HG03469 (cell line): ENCODE results near the gene THSD4.

Experiments
- ATAC-seq: cut with Tn5 transposase; IDR thresholded peaks from one replicate; pipeline ENCODE4 v1.9.1; 2021; ENCODE audit warnings: mild to moderate bottlenecking, moderate library complexity, moderate number of reproducible peaks; ENCODE audit not compliant: unreplicated experiment

Gene THSD4

DNA sequence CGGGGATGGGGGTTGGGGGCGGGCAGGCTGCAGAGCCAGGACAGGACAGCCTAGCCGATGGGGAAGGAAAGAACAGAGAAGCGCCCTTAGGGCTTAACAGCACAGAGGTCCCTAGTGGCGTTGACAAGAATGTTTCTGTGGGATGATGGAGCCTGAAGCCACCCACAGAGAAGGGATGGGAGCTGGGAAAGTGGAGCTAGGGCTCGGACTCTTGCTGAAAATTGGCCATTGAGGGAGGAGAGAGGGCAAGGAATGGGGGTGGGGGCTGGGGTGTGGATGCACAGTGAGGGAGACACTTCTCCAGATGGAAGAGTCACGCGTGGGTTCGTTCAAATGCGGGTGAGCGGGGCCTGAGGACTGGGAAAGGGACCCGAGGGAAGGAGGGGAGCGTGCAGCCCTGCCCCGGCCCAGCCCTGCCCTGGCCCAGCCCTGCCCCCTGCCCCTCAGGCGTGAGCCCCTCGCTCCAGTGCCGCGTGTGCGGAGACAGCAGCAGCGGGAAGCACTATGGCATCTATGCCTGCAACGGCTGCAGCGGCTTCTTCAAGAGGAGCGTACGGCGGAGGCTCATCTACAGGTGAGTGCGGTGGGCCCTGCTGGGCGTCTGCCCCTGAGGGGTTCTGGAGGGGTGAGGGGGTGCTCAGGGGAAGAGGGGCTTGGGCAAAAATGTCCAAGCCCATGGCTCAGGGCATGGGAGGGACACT, 695.9 kb downstream of the THSD4 start:
- ATAC-seq, result no peak

DNA sequence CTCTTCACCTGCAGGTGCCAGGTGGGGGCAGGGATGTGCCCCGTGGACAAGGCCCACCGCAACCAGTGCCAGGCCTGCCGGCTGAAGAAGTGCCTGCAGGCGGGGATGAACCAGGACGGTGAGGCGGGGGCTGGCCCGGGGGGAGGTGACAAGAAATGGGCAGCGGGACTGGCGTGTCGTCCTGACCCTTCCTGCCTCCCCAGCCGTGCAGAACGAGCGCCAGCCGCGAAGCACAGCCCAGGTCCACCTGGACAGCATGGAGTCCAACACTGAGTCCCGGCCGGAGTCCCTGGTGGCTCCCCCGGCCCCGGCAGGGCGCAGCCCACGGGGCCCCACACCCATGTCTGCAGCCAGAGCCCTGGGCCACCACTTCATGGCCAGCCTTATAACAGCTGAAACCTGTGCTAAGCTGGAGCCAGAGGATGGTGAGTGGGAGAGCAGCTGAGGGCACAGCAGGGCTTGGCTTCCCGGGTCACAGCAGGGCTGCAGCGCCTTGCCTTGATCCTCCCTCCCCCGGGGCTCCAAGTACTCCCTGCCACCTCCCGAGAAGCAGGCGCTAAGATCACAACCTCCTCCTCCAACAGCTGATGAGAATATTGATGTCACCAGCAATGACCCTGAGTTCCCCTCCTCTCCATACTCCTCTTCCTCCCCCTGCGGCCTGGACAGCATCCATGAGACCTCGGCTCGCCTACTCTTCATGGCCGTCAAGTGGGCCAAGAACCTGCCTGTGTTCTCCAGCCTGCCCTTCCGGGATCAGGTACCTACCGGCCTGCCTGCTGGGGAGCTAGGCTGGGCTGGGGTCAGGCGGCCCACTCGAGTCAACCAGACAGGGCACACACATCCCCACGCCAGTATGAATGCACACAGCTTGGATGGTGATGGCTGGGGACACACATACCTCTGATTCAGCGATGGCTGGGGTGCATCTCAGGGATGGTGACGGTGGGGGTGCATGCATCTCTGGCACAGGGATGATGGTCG, 696.8 kb downstream of the THSD4 start:
- no peak for ATAC-seq

DNA sequence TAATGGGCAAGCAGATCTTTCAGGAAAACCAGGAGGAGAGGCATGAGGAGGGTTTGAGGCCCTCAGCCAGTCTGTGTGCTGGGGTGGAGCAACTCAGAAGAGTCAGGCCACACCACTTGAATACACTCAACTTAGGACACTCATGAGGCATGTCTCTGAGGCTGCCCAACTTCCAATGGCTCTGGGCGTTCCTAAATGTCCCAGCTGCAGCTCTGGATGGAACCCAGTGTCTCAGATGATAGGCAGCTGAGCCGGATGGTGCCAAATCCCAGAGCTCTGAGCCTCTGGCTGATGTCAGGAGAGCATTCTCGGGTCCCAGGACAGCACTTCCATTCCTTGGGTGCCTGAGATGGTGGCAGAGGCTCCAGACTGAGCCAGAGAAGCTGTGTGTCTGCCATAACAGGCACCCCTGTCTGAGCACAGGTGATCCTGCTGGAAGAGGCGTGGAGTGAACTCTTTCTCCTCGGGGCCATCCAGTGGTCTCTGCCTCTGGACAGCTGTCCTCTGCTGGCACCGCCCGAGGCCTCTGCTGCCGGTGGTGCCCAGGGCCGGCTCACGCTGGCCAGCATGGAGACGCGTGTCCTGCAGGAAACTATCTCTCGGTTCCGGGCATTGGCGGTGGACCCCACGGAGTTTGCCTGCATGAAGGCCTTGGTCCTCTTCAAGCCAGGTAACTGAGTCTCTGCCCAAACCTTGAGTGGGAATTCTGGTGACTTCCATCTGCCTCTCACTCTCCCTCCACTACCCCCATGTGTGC, 697.9 kb downstream of the THSD4 start:
- ATAC-seq, result no peak

DNA sequence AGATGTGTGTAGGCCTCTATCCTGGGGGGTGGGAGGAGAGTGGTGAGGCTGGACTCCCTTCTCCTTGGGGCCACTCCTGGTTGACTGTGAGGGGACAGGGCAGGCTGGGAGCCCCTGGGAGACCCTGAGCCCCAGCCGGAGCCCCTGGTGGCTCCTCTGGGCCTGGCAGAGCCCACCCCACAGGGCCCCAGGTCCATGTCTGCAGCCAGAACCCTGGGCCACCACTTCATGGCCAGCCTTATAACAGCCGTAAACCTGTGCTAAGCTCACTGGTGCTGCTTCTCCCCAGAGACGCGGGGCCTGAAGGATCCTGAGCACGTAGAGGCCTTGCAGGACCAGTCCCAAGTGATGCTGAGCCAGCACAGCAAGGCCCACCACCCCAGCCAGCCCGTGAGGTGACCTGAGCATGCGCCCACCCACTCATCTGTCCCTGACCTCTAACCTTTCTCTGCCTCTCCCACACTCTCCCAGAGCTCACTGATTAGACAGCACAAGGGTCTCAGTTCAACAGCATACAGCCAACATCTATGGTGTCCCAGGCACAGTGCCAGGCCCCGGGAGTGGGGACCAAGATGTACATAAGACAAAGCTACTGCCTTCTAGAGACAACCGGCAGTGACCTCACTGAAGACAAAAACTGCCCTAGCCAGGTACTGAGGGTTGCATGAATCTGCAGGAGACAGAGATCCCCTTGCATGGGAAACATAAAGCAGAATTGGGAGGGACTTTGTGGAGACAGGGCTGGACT, 698.6 kb downstream of the THSD4 start:
- no peak for ATAC-seq

DNA sequence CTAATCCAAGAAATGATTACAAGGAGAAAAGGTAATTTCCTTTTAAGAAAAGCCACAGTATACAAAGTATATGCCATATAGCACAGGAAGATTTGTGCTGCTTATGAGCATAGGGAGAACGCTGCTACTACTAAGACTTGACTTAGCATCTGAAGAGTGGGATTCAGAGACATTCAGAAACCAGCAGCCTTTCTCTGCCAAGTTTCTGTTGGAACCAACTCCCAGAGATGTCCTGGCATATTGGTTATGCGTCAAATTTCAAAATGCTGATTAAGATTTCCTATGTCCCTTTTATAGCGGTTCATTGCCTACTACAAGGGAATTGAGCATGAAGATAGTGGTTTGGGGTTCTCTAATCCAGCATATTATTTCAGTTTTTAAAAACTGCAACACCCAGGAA, 700.0 kb downstream of the THSD4 start:
- ATAC-seq, result no peak

DNA sequence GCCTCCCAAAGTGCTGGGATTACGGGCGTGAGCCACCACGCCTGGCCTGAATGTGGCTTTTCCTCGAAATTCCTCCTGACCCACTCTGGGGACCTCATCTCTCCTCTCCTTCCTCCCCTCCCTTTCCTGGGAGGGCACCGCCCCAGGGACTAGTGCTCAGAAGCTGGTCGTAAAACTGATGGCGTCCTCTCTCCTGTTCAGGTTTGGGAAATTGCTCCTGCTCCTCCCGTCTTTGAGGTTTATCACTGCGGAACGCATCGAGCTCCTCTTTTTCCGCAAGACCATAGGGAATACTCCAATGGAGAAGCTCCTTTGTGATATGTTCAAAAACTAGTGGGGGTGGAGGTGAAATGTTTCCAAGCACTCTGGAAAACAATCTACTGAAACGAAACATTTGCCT, 702.1 kb downstream of the THSD4 start:
- no peak for ATAC-seq

DNA sequence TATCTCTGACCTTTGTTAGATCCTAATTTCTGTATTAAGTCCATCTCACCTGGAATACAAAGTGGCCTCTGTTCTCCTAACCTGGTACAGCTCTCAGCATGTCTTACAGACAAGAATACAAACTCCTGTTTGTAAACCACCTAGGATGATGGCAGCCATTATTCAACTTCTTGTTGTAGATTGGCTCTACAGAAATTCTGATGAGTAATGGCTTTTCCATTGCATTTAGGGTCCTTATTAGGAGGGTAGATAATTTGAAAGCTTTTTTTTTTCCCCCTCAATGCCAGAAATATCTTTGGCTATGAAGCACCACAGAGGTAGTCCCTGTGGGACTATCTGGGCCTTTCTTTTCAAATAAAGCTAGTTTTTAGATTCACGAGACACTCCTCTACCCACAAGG, 704.9 kb downstream of the THSD4 start:
- no peak for ATAC-seq

DNA sequence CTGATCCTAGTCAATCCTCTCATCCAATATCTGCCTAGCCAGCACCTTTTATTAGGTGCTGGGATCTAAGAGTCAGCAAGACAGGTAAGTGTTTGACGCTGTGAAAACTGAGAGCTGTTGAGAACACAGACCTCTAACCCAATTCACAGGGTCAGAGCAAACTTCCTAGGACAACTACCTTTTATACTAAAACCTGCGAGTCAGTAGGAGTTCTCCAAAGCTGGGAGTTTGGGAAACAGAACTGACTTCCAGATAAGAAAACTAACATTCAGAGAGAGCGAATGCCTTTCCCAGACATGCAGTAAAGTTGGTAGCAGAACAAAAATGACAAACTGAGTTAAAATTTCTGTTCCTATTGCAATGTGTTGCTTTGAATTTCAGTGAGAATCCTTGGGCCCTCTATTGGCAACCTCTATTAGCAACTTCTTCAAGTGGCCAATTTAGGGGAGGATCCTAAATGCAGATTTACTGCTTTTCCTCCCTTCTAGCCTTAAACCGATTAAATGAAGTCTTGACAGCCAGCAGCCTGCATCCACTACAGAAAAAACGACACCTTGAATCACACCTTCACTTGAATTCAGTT, 706.4 kb downstream of the THSD4 start:
- ATAC-seq, result no peak

DNA sequence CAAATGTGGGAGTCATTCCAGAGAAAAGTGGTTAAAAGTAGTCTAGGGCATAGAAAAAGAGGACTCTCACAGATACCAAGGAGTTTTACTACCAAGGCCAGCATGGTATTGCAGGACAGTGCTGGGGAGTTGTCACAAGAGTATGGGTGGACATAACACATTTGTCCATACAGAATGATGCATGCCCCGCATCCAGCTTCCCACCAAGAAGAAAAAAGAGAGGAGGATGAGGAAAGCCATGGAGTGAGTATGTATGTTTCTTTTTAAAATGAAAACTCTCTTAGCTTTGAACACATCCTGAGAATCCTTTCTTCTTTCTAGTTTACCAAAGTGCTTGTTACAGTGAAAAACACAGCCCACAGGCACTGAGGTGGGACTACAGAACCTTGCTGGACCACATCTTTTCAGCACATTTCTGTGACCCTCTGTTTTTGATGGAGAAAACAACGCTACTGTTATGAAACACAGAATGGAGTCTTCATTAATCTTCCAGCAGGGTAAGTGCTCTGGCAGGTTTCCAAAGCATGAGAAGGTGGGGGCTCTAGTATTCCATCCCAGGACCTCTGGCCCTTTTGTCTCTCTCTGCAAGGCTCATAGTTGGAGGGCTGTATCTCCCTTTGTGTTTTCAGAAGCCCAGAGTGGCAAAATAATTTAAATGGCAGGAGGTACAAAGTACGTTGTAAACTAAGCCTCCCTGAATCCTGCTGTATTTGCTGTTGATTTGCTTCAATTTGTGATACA, 707.8 kb downstream of the THSD4 start:
- no peak for ATAC-seq

DNA sequence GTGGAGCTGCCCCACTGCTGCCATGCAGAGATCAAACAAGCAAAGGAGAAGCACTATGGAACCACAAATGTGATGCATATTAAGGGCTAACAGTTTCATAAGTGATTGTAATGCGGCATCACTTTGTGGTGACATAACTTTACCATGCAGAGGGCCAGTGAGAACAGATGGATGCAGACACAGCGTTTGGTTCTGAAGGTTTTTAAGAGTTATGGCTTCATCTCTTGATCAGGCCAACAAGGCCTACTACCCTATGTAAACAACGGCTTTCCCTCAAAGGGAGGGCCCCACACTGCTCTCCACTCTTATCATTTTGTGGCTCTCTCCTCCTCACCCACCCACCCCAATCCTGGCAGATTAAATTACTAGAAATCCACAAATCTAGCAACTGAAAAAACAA, 708.5 kb downstream of the THSD4 start:
- ATAC-seq, result no peak

DNA sequence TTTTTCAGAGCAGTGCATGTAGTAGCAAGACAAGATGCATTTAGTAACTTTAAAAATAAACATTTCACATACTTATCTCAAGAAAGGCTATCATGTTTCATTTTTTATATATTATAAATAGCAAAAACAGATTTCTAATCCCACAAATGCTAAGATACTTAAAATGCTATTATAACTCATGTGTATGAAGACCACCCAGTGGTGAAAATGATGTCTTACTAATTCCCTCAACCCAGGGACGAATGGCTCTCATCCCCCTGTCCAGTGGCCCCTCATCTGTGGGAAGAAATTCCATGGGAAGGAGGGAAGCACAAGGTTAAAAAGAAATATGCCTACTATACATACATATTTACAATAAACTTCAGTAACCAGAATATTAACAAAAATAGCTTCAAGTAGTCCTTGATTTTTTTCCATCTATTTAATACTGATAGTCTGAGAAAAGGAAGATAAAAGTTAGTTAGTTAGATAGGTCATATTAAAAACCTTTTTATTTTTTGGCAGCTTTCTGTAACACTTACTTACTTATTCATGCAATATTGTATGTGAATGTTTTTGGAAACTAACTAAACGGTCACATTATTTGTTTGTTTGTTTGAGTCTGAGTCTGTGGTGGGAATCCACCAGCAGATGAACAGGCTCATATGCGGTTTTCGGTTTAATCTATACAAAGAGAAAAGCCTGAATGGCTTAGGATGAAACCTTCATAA, 709.9 kb downstream of the THSD4 start:
- no peak for ATAC-seq

DNA sequence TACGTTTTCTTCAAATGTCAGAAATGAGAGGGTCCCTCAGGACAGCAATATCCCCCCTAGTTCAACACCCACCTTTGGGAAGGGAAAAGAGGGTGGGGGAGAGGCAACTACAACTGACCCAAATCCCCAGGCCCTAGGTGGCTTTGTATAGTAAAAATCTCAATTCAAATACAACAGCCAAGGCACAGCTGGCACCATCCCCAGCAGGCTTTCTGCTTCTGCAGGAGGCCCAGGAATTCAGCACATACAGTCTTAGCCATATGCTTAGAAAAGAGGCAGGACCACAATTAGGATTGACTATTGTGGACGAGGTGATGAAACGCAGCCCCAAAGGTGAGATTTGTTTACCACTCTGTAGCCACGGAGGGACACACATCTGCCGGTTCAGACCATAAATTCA, 710.9 kb downstream of the THSD4 start:
- no peak for ATAC-seq

DNA sequence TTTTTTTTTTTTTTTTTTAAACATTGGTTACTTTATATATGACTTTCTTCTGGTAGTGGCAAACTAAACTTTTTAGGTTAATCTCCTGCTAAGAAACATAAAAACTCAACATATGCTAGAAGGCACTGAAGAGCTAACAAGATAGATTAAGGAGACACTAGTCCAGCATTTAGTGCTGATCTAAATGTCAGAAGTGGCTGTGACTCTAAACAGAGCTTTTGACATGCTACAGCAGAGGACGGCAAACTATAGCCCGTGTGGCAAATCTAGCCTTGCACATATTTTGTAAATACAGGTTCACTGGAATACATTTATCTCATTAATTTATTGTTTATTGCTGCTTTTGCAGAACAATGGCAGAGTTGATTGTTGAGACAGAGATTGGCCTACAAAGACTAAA, 715.7 kb downstream of the THSD4 start:
- no peak for ATAC-seq
